HG03135 (cell line): ENCODE results near the gene PTPN18.

Source experiments
- ATAC-seq: cut with Tn5 transposase; IDR thresholded peaks from one replicate; pipeline ENCODE4 v1.9.1; 2021; ENCODE audit warnings: mild to moderate bottlenecking, moderate library complexity; ENCODE audit not compliant: unreplicated experiment

PTPN18 gene

GRCh38 chr2:130339885-130340745 is 15.7 kb upstream of the PTPN18 start:
- ATAC-seq = no peak

DNA sequence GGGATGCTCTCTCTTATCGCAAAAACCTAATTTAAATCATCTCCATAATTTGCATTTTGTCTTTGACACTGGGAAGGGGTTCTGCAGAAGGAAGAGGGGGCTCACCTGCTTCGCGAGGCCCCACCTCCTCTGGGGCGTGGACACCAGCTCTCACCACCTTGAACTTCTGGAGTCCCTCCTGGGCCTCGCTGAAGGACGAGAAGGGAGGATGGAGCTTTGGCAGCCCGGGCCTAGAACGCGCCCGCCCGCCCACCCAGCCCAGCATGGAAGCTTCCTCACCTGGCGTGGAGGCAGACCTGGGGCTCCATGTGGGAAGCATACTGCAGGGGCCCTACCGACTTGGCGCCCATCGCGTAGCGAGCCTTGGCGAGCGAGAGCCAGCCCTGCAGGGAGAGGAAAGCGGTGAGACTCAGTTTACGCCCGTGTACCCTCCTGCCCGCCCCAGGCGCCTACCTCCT is 14.3 kb upstream of the PTPN18 start:
- ATAC-seq = peak; percentile 1

DNA sequence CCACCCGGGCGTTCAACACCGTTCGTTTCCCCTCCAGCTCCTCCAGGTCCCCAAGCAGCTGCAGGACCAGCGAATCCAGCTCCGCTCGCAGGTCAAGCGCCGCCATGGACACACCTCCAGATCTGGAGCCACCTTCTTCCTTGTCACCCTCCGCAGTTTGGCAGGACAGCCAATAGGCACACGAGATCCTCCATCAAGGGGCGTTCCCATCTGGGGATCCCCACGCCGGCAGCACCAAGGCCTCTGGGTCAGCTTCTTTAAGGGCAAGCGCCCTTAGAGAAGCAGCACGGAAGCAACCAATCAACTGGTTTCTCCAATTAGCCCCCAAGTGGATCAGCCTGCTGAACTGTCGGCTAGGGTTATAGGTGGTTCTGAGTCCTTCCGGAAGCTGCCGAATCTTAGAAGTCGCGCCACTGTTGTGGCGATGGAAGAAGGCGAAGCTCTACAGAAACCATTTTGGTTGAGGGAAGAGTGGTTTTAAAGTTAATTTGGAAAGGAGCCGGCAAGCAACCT is 13.8 kb upstream of the PTPN18 start:
- ATAC-seq = peak; percentile 66

- ATAC-seq = peak; percentile 86
Observed at GRCh38 chr2:130342533-130343275, 13.2 kb upstream of the PTPN18 start, which contains the start of gene IMP4. Gene IMP4 (plus strand): TSS chr2:130342897. CDS start chr2:130342933, 36 bp downstream.

DNA sequence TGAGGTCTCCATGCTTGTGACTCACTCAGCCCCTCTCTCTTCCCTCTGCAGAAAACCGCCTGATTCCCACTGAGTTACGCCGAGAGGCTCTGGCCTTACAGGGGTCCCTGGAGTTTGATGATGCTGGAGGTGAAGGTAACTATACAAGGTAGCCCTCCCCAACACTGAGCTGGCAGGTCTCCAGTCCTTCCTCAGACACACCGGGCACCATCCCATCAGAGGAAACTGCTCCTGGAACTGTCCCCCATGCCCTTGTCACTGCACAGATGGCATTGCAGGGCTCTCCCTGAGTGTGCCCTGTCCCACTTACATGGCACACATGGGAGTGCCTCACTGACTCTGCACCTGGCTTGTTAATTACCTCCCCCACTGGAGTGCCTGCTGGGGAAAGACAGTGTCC is 11.3 kb upstream of the PTPN18 start:
- no peak for ATAC-seq

DNA sequence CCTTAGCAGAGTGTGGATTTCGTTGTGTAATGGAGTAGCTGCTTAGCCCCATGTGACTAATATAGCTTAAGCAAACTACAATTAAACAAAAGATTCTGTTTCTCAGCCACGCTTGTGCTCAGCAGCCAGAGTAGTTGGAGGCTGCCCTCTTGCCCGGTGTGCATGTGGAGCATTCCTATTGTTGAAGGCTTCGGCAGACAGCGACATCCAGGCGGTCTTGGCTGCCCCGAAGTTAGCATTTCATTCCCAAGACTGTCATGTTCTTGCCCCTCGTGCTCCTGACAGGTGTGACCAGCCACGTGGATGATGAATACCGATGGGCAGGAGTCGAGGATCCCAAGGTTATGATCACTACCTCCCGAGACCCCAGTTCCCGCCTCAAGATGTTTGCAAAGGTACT is 10.8 kb upstream of the PTPN18 start:
- no peak for ATAC-seq

DNA sequence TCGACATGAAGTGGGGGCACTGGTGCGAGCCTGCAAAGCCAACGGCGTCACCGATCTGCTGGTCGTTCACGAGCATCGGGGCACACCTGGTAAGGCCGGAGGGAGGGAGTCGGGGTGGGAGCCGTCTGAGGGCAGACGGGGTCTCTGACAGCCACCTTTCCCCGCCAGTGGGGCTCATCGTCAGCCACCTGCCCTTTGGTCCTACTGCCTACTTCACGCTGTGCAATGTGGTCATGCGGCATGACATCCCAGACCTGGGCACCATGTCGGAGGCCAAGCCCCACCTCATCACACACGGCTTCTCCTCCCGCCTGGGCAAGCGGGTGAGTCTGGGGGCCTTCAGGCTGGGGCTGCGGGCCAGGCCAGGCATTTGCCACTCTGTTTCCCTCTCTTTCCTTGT is 10.2 kb upstream of the PTPN18 start:
- no peak for ATAC-seq

DNA sequence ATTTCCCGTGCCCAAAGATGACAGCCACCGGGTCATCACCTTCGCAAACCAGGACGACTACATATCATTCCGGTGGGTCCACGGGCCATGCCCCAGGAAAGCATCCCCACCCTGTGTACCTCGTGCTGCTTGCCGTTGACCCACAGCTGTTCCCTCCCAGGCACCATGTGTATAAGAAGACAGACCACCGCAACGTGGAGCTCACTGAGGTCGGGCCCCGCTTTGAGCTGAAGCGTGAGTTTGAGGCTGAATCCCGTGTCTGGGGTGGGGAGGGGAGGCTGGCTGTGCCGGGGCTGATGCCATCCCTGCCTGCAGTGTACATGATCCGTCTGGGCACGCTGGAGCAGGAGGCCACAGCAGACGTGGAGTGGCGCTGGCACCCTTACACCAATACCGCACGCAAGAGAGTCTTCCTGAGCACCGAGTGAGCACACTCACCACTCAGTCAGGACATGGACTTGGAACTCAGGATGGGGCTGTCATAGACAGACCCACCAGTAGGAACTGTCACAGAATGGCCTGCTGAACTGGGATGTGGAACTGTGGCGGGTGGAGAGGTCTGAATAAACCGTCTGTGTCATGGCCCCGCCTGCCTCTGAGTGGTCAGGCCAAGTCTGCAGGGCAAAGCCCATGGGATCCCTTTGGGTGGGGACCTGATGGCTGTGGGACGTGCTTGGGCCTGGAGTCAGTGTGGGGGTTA is 9.7 kb upstream of the PTPN18 start:
- ATAC-seq = no peak

- ATAC-seq = no peak
Observed at GRCh38 chr2:130346741-130347066, 9.2 kb upstream of the PTPN18 start.

DNA sequence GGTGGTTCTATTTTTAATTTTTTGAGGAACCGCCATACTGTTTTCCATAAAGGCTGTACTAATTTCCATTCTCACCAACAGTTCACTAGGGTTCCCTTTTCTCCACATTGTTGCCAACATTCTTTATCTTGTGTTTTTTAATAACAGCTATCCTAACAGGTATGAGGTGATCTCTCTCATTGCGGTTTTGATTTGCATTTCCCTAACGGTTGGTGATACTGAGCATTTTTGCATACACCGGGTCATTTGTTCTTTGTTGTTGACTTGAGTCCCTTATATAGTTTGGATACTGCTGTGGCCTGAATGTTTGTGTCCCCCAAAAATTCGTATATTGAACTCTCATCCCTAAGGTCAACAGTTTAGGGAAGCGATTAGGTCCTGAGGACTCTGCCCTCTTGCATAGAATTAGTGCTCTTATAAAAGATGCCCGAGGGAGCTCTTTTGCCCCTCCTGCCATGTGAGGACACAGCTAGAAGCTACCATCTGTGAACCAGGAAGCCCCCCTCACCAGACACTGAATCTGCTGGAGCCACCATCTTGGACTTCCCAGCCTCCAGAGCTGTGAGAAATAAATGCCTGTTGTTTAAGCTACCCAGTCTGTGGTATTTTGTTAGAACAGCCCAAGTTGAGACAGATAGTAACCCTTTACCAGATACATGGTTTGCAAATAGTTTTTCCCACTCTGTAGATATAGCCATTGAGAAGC is 8.5 kb upstream of the PTPN18 start:
- no peak for ATAC-seq

- no peak for ATAC-seq
Observed at GRCh38 chr2:130349174-130349573, 6.7 kb upstream of the PTPN18 start.

GRCh38 chr2:130351711-130352110 is 4.1 kb upstream of the PTPN18 start:
- ATAC-seq = no peak

DNA sequence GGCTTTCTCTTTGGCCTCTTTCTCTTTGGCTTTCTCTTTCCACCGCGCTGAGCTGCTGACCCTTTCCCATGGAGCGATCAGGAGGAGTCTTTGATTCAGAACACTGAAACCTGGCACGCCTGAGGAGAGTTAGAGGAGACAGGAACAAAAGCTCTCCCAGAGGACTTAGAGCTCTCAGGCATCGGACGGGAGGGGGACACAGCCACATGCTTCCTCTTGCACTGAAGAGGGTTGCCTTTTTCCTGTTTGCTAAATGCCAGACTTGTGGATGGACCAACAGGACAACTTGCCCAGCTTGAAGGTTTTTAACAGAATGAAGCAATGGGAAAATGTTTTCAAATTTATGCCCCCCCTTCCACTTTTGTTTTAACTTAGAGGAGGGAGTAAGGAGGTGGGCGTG is 3.6 kb upstream of the PTPN18 start:
- no peak for ATAC-seq

GRCh38 chr2:130353291-130354138 is 2.3 kb upstream of the PTPN18 start:
- no peak for ATAC-seq

DNA sequence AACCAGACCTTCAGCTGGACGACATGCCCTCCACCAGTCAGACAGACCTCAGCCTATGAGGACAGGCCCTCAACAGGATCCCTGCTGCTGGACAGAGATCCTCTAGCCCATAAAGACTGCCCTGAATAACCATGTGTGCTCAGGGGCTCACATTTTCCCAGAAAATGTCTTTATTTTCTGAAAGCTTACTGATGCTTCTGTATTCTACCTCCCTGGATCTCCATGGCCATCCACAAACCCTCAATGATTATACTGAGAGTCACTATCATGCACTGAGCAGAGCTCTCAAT is 1.8 kb upstream of the PTPN18 start:
- ATAC-seq = no peak

GRCh38 chr2:130355172-130355577 is 681 bp upstream of the PTPN18 start:
- ATAC-seq = no peak

DNA sequence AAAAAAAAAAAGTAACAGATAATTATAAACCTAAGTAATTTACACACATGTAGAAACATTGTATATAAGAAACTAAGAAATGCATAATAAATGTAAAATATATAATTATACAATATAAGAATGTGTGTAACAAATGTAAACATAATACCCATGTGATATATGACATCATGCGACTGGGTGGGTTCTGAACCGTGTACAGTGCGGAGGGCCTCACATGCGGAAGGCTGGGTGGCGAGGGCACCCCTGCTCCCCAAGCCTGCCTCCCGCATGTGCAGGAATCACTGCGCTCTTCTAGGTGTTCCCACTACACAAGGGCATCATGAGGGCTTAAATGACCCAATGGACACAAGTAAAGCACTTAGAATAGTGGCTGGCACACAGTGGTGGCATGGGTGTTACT is 2.0 kb downstream of the PTPN18 start:
- no peak for ATAC-seq

DNA sequence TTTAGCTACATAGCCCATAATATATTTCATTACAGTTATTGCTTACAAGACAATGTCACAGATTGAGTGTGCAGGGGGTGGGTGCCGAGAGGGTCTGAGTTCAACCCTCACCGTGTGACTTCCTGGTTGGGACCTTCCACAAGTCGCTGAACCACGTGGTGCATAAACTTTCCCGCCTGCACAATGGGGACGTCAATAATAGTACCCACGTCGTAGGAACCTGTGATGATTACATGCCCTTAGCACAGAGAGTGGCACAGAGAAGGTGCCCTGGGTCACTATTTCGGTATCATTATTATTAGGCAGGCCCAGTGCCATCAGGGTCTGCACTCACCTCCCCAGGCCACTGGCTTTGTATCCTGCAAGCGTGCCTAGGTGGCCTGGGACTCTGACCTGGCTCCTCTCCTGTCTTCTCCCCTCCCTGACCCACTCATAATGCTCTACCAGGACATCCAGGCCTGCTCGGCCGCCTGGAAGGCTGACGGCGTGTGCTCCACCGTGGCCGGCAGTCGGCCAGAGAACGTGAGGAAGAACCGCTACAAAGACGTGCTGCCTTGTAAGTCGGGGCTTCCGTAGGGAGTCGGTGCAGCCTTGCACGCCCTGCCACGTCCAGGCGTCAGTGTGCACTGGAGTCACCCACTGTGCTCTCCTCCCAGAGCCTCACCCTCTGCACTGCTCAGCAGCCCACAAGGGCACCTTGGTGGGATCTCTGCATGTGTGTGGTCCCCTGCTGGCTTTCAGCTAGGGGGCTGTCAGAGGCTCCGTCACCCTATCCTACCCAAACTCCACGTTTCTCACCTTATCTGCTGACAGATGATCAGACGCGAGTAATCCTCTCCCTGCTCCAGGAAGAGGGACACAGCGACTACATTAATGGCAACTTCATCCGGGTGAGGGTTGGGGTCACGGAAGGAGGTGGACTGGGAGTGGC is 2.8 kb downstream of the PTPN18 start:
- ATAC-seq = no peak

DNA sequence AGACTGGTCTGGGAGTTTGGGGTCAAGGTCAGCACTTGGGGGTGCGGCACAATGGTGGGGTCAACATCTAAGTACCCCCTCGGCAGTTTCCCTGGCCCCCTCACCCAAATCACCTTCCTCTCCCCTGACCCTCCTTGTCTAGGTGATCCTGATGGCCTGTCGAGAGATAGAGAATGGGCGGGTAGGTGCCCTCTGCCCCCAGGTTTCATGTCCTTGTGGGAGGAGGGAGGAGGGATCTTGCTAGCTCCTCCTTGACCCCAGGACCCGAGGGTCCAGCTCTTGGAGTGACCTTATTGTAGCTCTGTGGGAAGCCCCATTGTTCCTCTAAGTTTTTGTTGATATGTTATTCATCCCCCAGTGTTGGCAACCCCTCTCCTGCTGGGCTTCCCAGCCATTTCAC is 3.6 kb downstream of the PTPN18 start:
- ATAC-seq = no peak
